Muscle layer of colon (tissue), 2 donors: ENCODE measurements around the gene P2RX3.
"Not testable (repeated sequence)": the region's sequence is repeated elsewhere in the genome, so short reads cannot be mapped to it uniquely, and the experiment has no call there.

Source experiments
- H3K27ac ChIP-seq: one replicate; pipeline ENCODE4 v1.7.0; 2013; ENCODE audit warnings: low read depth, mild to moderate bottlenecking, low read length, moderate library complexity
- H3K27me3 ChIP-seq, 2 donors: one replicate each; pipeline ENCODE4 v1.7.0; 2013; ENCODE audit warnings: low read length in 2 of 2, mild to moderate bottlenecking in 2 of 2; ENCODE audit not compliant: insufficient read depth in 2 of 2, control insufficient read depth in 1 of 2
- H3K36me3 ChIP-seq: one replicate; pipeline ENCODE4 v1.7.0; 2013; ENCODE audit warnings: mild to moderate bottlenecking, low read length; ENCODE audit not compliant: insufficient read depth
- H3K4me1 ChIP-seq: one replicate; pipeline ENCODE4 v1.7.0; 2013; ENCODE audit warnings: mild to moderate bottlenecking, low read length; ENCODE audit not compliant: insufficient read depth
- H3K4me3 ChIP-seq, 2 donors: one replicate each; pipeline ENCODE4 v1.7.0; 2013; ENCODE audit warnings: low read length in 2 of 2, low read depth in 1 of 2, mild to moderate bottlenecking in 1 of 2, moderate library complexity in 1 of 2
- H3K9ac ChIP-seq: one replicate; pipeline ENCODE4 v1.7.0; 2013; ENCODE audit warnings: low read length
- H3K9me3 ChIP-seq: one replicate; pipeline ENCODE4 v1.7.0; 2013; ENCODE audit warnings: mild to moderate bottlenecking, low read length
- donor health status: abdominal sarcoma.
- donor health status: Adenocarcinoma of cecum.

Gene P2RX3

DNA sequence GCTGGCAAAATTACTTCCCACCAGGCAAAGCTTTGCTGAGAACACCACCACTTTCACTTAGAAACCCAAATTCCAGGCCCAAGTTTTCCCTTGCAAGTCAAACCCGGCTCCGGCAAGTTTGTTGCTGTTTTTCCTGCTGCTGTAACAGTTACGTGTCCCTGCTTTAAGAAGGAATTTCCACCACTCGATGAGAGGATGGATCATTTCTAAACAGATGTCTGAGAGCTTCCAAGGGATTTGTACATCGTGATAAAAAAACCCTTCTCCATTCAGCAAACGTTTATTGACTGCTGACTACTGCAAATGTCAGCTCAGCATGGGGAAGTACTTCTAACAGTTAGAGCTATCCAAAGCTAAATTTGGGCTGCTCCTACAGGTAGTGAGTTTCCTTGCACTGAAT, 19.7 kb downstream of the P2RX3 start:
- H3K4me3 ChIP-seq = no peak overlapping the region
- no peaks in the 10 kb centered on the region for H3K27me3 ChIP-seq
- no peak overlapping the region for H3K27ac ChIP-seq
- H3K4me1 ChIP-seq = peaks cover 4% of the 10 kb centered on the region
- H3K36me3 ChIP-seq = no peaks in the 10 kb centered on the region
- H3K9me3 ChIP-seq = no peaks in the 10 kb centered on the region
- H3K9ac ChIP-seq = no peak overlapping the region

DNA sequence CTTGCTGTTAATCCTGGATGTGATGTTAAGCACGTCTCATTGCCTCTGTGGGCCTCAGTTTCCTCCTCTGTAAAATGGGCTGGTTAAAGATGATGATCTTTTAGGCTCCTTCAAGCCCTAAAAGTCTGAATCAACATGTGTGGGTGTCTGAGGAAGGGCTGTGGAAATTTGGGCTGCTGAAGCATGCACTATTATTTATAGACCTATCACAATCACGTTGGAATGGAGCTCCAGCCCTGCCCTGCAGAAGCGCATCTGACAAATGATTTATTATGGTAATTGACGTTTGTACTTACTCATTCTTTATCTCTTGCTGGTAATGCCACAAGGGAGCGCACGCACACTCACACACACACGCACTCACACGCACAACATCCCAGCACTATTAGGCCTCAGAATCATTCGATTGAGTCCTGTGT, 20.4 kb downstream of the P2RX3 start:
- H3K27me3 ChIP-seq = no peaks in the 10 kb centered on the region
- no peaks in the 10 kb centered on the region for H3K36me3 ChIP-seq
- no peak overlapping the region for H3K9ac ChIP-seq
- no peak overlapping the region for H3K4me3 ChIP-seq
- peaks cover 4% of the 10 kb centered on the region for H3K9me3 ChIP-seq
- H3K27ac ChIP-seq = no peak overlapping the region
- peaks cover 4% of the 10 kb centered on the region for H3K4me1 ChIP-seq

DNA sequence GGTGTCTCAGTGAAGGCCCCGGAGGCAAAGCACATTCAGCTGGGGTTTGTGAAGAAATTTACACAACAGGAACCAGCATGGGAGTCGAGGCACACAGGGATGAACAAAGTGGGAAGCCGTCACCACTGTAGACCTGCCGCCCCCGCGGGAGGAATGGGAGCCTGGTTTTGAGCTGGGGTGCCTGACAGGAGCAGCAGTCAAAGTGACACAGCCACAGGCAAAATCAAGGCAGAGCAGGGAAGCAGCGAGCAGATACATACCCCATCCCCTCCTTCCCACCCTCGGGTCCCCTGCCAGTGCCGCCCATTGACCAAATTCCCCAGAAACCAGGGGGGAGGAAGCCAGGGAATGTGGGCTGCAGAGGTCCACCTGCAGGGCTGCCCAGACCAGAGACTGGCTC, 20.8 kb downstream of the P2RX3 start:
- H3K27ac ChIP-seq = no peak overlapping the region
- H3K36me3 ChIP-seq = no peaks in the 10 kb centered on the region
- no peak overlapping the region for H3K9ac ChIP-seq
- H3K4me3 ChIP-seq = no peak overlapping the region
- no peaks in the 10 kb centered on the region for H3K27me3 ChIP-seq
- H3K9me3 ChIP-seq = peaks cover 4% of the 10 kb centered on the region
- peaks cover 4% of the 10 kb centered on the region for H3K4me1 ChIP-seq

DNA sequence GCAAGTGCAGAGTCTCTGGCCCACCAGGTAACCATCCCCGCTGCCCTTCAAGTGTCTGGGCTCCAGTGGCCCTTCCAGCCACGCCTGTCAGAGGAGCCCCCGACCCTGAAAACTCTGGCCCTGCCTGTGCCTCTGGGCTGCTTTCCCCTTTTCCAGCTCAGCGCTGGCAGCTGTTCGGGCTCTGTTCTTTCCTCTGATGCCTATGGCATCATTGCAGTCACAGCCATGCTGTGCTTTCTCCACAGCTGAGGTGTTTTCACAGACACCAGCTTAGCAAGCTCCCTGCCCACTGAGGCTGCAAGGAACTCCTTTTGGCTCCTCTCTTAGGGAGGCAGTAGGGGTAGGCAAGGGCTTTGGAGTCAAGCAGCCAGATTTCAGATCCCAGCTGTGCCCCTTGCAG, 21.2 kb downstream of the P2RX3 start:
- Histone ChIP-seq H3K4me3 (no peak overlapping the region), H3K4me1 (peaks cover 4% of the 10 kb centered on the region), H3K9me3 (peaks cover 4% of the 10 kb centered on the region), H3K9ac (no peak overlapping the region), H3K27me3 (no peaks in the 10 kb centered on the region), H3K36me3 (no peaks in the 10 kb centered on the region), H3K27ac (no peak overlapping the region)

DNA sequence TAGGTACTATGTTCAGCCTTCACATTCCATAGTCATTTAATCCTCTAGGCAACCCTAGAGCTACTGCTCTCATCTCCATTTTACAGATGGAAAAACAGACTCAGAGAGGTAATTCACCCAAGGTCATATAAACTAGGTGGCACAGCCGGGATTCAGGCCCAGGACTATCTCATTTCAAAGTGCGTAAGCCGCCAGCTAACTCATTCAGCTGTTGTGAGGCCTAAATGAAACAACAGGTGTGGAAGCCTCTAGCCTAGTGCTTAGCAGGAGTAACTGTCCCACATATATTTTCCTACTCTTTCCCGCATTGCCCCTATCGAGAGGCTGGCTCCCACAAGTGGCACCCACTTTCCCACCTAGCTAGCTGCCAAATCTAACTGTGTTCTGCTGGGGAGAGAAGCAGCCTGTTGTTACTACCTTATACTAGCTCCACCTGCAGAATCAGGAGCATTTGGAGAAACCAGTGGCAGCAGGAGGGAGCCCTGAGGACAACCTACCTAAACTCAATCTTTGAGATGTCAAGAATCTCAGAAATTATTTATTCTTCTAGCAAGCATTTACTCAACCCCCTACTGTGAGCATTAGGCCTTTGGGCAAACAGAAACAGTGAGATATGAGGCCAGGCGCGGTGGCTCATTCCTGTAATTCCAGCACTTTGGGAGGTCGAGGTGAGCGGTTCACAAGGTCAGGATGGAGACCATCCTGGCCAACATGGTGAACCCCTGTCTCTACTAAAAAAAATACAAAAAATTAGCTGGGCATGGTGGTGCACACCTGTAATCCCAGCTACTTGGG, 21.9 kb downstream of the P2RX3 start:
- Histone ChIP-seq H3K27me3 (no peaks in the 10 kb centered on the region), H3K9ac (no peak overlapping the region), H3K4me3 (no peak overlapping the region), H3K4me1 (peaks cover 4% of the 10 kb centered on the region), H3K36me3 (no peaks in the 10 kb centered on the region), H3K27ac (no peak overlapping the region), H3K9me3 (peaks cover 4% of the 10 kb centered on the region)

DNA sequence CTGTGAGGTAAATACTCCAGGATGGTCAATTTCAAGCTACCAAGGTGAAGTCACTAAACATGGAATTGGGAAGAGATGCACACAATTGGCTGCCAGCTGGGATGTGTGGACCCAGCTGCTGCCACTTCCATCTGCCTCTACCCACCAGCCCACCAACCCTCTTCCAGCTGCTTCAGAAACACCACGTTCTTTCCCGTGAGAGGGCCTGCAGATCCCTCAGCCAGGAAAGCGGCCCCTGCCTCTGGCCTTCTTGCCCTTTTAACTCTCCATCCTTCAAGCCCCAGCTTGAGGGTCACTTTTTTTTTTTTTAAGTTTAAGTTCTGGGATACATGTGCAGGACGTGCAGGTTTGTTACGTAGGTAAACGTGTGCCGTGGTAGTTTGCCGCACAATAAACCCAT, 22.8 kb downstream of the P2RX3 start:
- Histone ChIP-seq H3K4me3 (no peak overlapping the region), H3K27me3 (no peaks in the 10 kb centered on the region), H3K27ac (no peak overlapping the region), H3K9ac (no peak overlapping the region), H3K36me3 (no peaks in the 10 kb centered on the region), H3K4me1 (peaks cover 4% of the 10 kb centered on the region), H3K9me3 (peaks cover 4% of the 10 kb centered on the region)

DNA sequence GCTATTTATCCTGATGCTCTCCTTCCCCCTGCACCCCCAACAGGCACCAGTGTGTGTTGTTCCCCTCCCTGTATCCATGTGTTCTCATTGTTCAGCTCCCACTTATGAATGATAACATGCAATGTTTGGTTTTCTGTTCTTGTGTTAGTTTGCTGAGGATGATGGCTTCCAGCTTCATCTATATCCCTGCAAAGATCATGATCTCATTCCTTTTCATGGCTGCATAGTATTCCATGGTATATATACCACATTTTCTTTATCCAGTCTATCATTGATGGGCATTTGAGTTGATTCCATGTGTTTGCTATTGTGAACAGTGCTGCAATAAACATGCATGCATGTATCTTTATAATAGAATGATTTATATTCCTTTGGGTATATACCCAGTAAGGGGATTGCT, 23.3 kb downstream of the P2RX3 start:
- H3K4me1 ChIP-seq, H3K36me3 ChIP-seq, H3K9me3 ChIP-seq, H3K4me3 ChIP-seq, H3K27ac ChIP-seq, H3K9ac ChIP-seq, H3K27me3 ChIP-seq: not testable (repeated sequence)

DNA sequence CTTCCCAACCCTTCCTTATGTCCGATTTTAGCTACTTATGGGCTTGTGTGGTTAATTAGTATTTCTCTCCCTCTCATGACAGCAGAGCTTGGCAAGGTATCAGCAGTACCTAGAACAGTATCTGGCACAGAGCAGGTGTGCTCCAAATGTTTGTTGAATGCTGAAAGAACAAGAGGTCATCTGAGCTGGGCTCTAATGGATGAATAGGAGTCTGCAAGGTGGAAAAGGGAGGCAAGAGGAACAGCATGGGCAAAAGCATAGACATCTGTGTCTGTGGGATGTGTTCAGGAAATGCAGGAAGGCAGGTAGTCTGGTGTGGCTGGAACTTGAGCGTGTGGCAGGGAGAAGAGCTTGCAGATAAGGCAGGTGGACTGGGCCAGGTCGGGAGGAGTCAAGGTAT, 23.8 kb downstream of the P2RX3 start:
- no peaks in the 10 kb centered on the region for H3K36me3 ChIP-seq
- no peak overlapping the region for H3K4me3 ChIP-seq
- peaks cover 4% of the 10 kb centered on the region for H3K4me1 ChIP-seq

DNA sequence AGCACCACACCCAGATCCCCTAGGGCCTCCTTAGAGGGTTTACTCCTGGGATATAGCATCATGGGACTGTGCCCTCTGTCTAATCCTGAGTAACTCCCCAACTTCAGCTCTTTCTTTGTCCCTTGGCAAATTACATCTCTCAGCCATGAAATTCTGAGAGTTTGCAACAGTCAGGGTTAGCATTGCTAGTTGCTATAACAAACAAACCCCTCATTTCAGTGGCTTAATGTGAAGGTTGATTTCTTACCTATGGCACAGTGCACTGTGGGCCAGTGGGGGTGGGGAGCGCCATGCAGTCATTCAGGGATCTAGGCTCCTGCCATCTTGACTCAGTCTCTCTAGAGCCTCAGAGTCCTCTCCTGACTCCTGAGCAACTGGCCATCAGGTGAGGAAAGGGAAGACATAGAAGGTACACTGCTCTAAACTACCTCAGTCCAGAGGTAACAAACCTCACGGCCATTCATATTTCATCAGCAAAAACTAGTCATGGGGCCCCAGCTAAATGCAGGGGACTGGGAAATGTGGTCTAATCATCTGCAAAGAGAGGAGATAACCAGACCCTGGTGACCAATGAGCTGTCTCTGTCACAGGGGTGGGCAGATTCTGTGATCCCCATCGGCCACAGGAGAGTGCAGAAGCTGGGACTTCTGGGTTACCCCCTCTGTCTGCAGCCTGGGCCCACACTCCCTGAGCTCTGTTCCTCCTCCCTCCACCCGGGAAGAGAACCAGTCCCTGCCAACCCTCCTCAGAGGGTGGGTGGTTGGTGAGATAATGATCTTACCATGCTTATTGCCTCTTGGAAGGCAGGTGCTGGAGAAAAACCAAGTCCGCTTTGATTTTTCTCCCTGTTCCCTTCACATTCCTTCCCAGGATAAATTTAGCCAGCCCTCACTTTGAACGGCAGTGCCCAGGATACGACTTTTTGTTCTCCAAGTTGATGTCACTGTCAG, 25.3 kb downstream of the P2RX3 start:
- H3K4me1 ChIP-seq = no peaks in the 10 kb centered on the region
- H3K27ac ChIP-seq = no peak overlapping the region
- peaks cover 4% of the 10 kb centered on the region for H3K9me3 ChIP-seq
- no peak overlapping the region for H3K4me3 ChIP-seq
- no peak overlapping the region for H3K9ac ChIP-seq
- H3K36me3 ChIP-seq = no peaks in the 10 kb centered on the region
- no peaks in the 10 kb centered on the region for H3K27me3 ChIP-seq

More for the DNA sequence above, 23.8 kb downstream of the P2RX3 start:
- no peak overlapping the region for H3K9ac ChIP-seq
- H3K27me3 ChIP-seq = no peaks in the 10 kb centered on the region
- peaks cover 4% of the 10 kb centered on the region for H3K9me3 ChIP-seq
- H3K27ac ChIP-seq = no peak overlapping the region

DNA sequence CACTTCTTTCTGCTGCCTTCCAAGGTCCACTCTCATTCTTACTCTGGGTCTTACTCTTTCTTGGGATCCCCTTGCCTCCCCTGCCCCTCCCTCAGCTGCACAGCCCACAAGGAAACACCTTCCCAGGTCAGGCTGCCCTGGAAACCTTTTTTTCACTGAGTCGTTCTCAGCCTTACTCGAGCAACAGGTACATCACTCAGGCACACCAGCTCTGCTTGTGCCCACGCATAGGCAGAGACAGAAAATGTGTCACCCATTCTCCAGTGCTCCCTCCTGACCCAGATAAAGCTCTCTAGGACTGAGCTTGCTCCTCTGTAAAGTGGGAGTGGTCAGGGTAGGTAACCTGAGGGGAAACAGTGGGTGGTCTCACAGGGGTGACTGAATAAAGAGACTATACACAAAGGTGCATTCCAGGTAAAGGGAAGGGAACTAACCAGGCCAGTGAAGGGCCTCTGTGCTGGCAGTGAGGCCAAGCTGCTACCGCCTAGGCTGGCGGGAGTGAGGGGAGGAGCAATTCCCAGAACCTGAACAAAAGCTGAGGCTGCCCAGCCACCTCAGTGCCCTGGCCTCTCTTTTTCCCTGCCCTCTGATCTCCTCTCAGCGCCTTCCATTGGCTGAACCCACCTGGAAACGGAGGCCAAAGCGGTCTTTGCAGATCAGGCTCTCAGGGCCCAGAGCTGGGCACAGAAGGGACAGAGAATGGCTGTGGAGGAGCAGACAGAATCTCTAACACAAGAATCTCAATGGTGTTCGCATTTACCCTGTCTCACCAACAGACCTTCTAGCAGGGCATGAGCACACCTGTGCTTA, 26.9 kb downstream of the P2RX3 start:
- Histone ChIP-seq H3K27ac (no peak overlapping the region), H3K9ac (no peak overlapping the region), H3K9me3 (peaks cover 4% of the 10 kb centered on the region), H3K27me3 (no peaks in the 10 kb centered on the region), H3K4me1 (no peaks in the 10 kb centered on the region), H3K36me3 (no peaks in the 10 kb centered on the region), H3K4me3 (no peak overlapping the region)
